Erythroblast (primary cell): Measurements from ENCODE around the gene SEC14L6.
A peak's percentile ranks its signal among the peaks of the same experiment; 100 is the strongest.
"Not testable (repeated sequence)": the region's sequence is repeated elsewhere in the genome, so short reads cannot be mapped to it uniquely, and the experiment has no call there.

Source experiments
- DNase-seq, 2 experiments: peaks; one replicate each; lab custom pipeline; 2025; lab: John Stamatoyannopoulos, UW
- GATA1 ChIP-seq: IDR thresholded peaks from 2 replicates; pipeline ENCODE4 v1.6.1; 2011; ENCODE audit warnings: low read depth, mild to moderate bottlenecking, control low read depth, low read length, moderate library complexity
- POLR2A ChIP-seq: IDR thresholded peaks from 2 replicates; pipeline ENCODE4 v1.6.1; 2011; ENCODE audit warnings: mild to moderate bottlenecking, low read length

Gene SEC14L6

GRCh38 chr22:30574095-30574981 lies 27.8 kb upstream of the SEC14L6 start, which contains the start of gene GAL3ST1:
GAL3ST1 (minus strand) TSS chr22:30574665; CDS start chr22:30557392, 17,273 bp downstream.
- DNase-seq = no peak
- TF ChIP-seq POLR2A (no peak), GATA1 (no peak)

- DNase-seq = no peak
Measured at GRCh38 chr22:30573594-30574094, 27.1 kb upstream of the SEC14L6 start.

DNA sequence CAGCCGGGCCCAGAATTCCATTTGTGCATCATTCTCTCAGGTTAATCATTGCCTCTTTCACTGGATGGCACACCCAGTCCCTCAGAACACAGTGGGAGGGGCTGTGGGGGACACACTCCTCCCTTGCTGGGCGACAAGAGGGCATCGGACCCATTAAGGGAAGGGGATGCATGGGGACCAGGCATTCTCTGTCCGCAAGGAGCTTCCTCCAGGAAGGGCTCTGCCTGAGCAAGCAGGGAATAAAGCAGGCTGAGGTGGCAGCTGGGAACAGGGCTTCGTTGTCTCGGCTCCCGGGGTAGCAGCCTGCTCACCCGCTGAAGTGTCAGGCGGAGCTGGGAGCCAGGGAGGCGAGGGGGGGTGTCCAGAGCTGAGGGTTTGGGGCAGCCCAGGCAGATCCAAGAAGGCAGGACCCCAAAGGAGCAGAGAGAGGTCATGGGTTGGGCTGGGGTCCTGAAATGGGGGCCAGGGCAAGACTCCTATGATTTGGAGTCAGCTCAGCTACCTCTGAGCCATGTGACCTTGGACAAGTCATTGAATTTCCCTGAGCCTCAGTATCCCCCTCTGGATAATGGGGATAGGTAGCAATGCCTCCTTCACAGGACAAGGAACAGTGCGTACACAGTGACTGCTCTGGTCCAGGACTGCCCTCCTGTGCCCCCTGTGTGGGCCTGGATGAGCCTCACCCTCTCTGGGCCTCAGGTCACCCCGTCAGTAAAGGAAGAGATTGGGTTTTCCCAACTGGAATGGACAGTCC lies 26.5 kb upstream of the SEC14L6 start:
- no peak for TF ChIP-seq POLR2A
- no peak for TF ChIP-seq GATA1
- no peak for DNase-seq

More at GRCh38 chr22:30573594-30574094, 27.1 kb upstream of the SEC14L6 start:
- no peak for TF ChIP-seq POLR2A
- no peak for TF ChIP-seq GATA1

- TF ChIP-seq POLR2A (no peak), GATA1 (no peak)
- no peak for DNase-seq
Measured at GRCh38 chr22:30572210-30572609, 25.7 kb upstream of the SEC14L6 start.

DNA sequence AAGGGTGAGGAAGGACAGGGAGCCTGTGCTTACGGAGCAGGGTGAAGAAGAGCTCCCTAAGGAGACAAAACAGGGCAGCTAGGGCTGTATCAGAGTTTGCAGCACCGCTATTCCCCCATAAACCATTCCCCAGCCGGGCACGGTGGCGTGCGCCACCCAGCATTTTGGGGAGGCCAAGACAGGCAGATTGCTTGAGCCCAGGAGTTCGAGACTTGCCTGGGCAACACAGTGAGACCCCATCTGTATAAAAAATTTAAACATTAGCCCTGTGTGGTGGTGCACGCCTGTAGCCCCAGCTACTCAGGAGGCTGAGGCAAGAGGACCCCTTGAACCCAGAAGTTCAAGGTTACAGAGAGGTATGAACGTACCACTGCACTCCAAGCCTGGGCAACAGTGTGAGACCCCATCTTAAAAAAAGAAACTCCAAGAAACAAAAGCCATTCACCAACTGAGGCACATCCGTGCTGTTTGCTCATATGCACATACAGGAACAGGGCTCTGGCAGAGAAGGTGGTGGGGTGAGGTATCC lies 23.2 kb upstream of the SEC14L6 start:
- no peak for TF ChIP-seq GATA1
- no peak for TF ChIP-seq POLR2A
- no peak for DNase-seq

DNA sequence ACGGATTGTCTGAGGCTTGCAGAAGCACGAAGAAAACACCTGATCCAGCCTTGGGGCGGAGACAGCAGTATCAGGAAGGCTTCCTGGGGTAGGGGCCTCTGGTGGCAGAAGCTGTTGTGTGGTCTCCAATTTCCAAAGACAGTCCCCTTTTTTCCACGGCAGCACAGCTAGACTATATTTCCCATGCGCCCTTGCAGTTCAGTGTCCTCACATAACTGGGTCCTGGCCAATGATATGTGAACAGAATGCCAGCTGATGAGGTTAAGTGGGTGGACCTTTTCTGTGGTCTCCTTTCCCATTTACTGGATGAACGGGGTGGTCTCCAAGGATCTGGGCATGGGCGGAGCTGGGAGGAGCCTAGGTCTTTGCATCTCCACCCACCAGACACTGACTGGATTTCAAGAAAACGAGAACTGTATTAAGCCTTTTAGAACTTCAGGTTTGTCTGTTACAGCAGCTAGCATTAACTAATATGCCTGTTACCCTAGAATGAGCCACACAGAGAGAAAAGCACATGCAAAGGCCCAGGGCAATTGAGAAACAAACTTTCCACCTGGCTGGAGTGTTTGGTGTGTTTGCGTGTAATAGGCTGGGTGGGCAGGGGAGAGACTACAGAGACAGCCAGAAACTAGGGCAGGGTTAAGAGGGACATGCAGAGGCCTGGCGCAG lies 21.7 kb upstream of the SEC14L6 start:
- no peak for DNase-seq

DNA sequence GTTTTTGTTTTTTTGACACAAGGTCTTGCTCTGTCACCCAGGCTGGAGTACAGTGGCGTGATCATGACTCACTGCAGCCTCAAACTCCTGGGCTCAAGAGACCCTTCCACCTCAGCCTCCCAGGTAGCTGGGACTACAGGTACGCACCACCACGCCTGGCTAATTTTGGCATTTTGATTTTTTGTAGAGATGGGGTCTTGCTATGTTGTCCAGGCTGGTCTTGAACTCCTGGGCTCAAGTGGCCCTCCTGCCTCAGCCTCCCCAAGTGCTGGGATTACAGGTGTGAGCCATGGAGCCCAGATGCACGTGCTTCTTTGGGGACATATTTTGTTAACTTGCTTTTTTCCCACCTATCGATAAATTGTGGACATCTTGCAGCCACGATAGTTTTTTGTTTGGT lies 20.7 kb upstream of the SEC14L6 start:
- not testable (repeated sequence) for DNase-seq

More for the DNA sequence above, 21.7 kb upstream of the SEC14L6 start:
- TF ChIP-seq GATA1 (no peak), POLR2A (no peak)

DNA sequence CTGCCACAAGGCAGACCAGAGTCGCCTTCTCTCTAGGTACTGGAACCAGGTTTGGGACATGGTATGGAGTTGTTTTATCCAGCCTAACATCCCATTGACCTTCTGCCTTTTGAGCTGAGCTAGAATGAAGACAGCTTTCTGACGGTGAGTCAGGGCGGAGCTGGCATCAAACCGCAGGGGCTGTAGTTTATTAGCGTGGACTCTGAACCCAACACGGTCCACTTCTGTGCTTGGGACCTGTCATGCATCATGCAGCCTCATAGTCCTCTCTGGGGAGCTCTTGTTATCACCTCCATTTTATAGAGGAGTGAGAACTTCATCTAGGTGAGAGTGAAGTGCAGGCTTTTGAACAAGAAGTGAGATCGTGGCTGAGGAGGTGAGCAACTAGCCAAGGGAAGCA lies 19.6 kb upstream of the SEC14L6 start:
- no peak for DNase-seq

GRCh38 chr22:30565341-30565740 lies 18.8 kb upstream of the SEC14L6 start:
- TF ChIP-seq POLR2A = no peak
- no peak for TF ChIP-seq GATA1
- no peak for DNase-seq

More for the DNA sequence above, 19.6 kb upstream of the SEC14L6 start:
- TF ChIP-seq GATA1 (no peak), POLR2A (no peak)

DNA sequence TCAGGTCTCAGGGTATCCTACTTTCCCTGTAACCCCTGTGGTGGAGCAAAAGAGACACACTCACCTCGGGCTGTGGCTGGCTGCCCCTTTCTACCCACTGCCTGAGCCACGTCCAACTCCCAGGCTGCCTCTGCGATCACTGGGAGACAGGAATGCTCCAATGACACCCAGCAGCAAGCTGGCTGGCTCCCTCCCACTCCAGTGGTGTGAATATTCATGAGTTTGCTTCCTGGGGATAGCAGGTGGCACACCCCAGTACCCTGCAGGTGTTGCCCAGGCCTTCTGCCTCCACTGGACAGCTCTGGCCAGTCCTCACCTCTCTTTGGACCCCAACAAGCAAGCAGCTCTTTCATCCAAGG lies 18.2 kb upstream of the SEC14L6 start:
- TF ChIP-seq GATA1 (no peak), POLR2A (no peak)
- DNase-seq = no peak

DNA sequence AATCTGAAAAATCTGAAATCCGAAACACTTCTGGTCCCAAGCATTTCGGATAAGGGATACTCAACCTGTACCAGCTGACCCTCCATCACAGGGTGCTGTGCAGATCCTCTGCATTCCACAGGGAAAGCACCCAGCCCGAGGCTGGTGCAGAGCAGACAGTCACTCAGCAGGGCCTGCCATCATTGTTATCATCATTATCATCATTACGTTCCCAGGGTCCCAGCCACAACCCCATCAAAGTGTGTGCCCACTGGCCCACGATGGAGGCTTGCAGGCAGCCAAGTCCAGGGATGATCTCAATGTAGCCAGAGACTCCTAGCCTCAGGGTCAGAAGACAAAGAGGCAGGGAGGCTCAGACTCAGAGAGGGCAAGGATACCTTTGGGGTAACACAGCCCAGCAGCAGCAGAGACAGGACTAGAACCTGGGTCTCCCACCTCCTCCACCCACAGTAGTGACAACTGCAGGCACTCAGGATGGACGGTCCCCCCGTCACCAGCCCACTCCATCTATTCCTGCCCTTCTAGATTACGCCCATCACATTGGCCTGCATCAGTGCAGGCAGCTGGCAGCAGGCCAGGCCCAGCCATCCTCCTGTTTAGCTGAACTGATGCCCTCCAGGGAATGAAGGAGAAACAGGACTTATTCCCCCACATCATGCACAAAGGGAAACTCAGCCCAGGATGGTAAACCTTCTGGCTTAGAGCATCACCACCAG lies 17.7 kb upstream of the SEC14L6 start:
- no peak for DNase-seq
- no peak for TF ChIP-seq GATA1
- no peak for TF ChIP-seq POLR2A

GRCh38 chr22:30562366-30562765 lies 15.8 kb upstream of the SEC14L6 start:
- peak in 1 of 2 experiments; percentile 31 for DNase-seq

More at GRCh38 chr22:30562366-30562765, 15.8 kb upstream of the SEC14L6 start:
- TF ChIP-seq POLR2A (no peak), GATA1 (no peak)
